ENCODE results near the gene TGIF2LX.
"Not testable (repeated sequence)": the region's sequence is repeated elsewhere in the genome, so short reads cannot be mapped to it uniquely, and the experiment has no call there.

TGIF2LX gene

DNA sequence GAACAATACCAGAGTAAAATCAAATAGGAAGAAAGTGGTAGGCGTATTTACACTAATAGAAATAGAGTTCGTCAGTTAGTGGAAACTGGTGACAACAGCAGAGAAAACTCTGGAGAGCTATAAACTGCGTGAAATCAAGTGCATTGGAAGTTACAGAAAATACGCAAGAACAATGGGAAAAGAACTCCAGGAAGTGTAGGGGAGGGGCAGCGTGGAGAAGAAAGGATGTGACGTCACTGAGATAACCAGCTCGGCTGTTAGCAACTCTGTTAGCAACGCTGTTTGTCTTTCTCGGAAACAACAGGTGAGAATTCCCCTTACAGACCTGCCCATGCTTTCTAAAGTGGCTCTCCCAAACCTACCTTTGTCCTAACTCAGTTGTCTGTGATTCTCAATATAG, at the start of gene TGIF2LX:
Gene TGIF2LX, plus strand, starts transcription at position 244 of the 400 bp plus-strand sequence. CDS start 178 bp downstream, outside the sequence.
- H3K36me3 ChIP-seq (replicated peaks); H3K27me3 ChIP-seq (ENCODE audit: low read depth); DNase-seq (ENCODE audit: low spot score in 2 of 2); H3K4me3 ChIP-seq; H3K9me3 ChIP-seq; in situ Hi-C loops (cut with MboI; ENCODE audit: low sequenced_read_pairs); H3K4me1 ChIP-seq: not testable (repeated sequence)

DNA sequence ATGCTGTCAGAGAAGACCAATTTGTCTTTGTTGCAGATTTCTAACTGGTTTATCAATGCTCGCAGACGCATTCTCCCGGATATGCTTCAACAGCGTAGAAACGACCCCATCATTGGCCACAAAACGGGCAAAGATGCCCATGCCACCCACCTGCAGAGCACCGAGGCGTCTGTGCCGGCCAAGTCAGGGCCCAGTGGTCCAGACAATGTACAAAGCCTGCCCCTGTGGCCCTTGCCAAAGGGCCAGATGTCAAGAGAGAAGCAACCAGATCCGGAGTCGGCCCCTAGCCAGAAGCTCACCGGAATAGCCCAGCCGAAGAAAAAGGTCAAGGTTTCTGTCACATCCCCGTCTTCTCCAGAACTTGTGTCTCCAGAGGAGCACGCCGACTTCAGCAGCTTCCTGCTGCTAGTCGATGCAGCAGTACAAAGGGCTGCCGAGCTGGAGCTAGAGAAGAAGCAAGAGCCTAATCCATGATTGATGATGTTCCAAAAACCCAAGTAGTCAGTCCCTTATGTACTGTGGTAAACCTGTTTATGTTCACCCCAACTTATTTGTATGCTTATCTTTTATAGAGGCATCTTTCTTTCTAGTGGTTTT, 728 bp downstream of the TGIF2LX start:
- H3K4me3 ChIP-seq; DNase-seq (ENCODE audit: low spot score in 2 of 2); H3K27me3 ChIP-seq (ENCODE audit: low read depth); H3K4me1 ChIP-seq; H3K9me3 ChIP-seq; H3K36me3 ChIP-seq (replicated peaks); in situ Hi-C loops (cut with MboI; ENCODE audit: low sequenced_read_pairs): not testable (repeated sequence)

DNA sequence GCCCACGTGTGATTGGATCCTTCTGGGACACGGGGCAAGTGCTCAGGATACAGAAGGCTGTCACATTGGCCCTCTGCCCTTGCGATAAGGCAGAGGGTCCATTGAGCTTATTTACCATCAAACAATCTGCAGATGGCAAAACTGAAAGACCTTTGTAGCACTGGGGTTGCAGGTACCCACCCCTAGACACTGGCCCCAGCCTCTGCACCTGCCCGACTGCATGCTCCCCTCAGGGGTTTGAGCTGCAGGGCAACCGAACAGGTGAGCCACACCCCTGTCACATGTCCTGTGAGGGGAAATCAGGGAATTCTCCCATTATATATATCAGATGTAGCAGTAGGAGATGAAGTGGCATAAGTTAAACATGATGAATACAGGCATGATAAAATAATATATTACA, 21.4 kb downstream of the TGIF2LX start:
- DNase-seq (ENCODE audit: low spot score in 2 of 2); H3K4me1 ChIP-seq; in situ Hi-C loops (cut with MboI; ENCODE audit: low sequenced_read_pairs); H3K4me3 ChIP-seq; H3K9me3 ChIP-seq; H3K36me3 ChIP-seq (replicated peaks); H3K27me3 ChIP-seq (ENCODE audit: low read depth): not testable (repeated sequence)

DNA sequence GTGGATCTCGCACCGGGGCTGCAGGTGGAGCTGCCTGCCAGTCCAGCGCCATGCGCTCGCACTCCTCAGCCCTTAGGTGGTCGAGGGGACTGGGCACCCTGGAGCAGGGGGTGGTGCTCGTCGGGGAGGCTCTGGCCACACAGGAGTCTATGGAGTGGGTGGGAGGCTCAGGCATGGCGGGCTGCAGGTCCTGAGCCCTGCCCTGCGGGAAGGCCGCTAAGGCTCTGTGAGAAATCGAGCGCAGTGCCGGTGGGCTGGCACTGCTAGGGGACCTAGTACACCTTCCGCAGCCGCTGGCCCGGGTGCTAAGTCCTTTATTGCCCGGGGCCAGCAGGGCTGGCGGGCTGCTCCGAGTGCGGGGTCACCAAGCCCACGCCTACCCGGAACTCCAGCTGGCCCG, 43.9 kb downstream of the TGIF2LX start:
- H3K4me1 ChIP-seq; in situ Hi-C loops (cut with MboI; ENCODE audit: low sequenced_read_pairs); DNase-seq (ENCODE audit: low spot score in 2 of 2); H3K4me3 ChIP-seq; H3K36me3 ChIP-seq (replicated peaks); H3K9me3 ChIP-seq; H3K27me3 ChIP-seq (ENCODE audit: low read depth): not testable (repeated sequence)
